DMS53 treated with DMSO at 0.1 percent for 48 hours (cell line): ENCODE measurements around the gene NEIL1.

Source experiments
- DNase-seq: peaks from one replicate; lab custom pipeline; 2025; ENCODE audit not compliant: unreplicated experiment; lab: John Stamatoyannopoulos, UW

NEIL1 gene

GRCh38 chr15:75356006-75356405 lies 9.2 kb downstream of the NEIL1 start:
- no peak for DNase-seq

DNA sequence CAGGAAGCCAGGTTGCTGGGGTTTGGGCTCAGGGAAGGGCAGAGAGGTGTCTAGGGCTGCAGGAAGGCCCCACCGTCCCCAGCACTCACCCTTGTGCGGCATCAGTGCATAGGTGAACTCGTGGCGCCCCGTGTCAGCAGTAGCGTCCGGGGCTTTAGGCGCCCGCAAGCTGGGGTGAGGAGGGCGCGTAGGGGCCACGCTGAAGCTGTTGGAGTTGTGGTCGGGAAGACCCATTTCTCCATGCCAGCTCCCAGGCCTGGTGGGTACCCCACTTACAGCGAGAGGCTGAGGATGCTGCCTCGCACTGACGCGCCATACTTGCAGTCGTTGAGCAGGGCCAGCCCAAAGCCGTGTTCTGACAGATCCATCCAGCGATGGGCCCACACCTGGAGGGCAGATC lies 9.7 kb downstream of the NEIL1 start:
- DNase-seq, result no peak

GRCh38 chr15:75357976-75358673 lies 11.3 kb downstream of the NEIL1 start:
- DNase-seq, result no peak

DNA sequence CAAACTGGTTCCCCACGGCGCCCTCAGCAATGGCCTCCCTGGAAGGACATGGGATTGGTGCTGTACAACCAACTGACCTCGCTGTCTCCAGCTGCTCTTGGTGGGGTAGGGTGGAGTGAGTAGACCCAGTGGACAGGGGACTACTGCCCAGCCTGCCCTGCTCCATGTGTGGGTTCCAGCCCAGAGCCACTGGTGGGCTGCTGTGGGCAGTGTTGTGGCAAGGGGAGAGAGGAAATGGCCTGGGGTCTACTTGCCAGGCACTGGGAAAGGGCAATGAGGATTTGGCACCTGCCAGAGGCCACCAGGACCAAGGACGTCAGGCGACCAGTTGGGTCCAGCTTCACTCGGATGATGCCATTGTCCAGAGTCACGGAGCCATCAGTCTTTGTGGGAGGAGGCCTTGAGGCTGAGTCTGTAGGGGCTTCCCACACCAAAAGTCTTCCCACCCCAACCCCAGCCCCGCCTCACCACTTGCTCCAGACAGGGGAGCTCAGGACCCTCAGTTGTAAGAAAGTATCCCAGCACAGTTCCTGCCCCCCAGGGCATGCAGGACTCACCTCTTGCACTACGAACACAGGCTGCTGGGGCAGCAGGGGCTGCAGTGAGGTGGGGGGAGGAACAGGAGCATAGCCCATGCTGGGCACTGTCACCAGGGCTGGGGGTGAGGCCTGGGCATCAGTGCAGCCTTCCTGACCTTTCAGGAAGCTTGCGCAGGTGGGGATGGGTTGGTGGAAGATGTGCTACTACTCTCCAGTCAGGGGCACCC lies 12.1 kb downstream of the NEIL1 start:
- DNase-seq, result no peak

DNA sequence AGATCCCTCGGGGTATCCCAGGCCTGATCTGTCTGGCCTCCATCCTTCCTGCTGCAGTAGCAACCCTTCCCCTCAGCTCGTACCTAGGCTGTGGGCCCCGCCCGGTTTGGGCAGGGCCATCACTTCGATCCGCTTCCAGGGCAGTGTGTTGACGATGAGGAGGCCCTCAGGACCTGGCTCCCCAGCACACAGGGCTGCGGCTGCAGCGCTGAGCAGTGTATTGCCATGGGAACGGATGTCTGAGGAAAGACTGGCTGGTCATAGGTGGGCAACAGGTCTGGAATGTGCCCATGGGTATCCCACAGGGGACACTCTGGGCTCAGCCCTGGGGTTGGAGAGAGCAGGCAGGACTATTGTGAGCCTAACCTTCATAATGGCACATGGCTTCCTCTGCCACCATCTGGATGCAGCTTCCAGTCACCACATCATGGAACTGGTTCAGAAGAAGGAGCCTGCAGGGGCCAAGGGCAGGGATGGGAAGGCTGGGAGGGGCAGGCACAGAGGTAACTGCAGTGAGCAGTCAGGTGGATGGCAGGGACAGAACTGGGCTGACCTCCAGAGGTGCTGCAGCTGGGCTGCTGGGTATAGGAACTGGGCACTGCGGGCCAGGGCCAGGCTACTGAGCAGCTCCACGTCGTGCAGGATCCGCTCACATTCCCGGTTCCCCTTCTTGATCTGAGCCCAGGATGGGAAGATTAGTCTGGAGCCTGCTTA lies 12.9 kb downstream of the NEIL1 start:
- no peak for DNase-seq

DNA sequence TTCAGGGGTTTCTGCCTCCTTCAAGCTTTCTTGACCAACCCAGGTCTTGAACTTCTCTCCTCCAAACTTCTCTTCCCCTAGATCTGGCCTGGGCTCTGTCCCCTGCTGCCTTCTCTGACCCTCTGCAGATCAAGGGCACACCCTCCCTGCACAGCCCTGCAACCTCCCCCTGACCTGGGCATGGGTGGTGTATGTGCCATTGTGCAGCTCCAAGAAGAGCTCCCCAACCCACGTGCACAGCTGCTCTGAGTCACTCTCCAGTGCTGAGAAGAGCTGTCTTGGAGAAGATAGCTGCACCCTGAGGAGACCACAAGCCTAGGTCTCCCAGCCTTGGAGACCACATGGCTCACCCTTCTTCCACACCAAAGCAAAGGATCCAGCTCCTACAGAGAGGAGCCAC lies 13.6 kb downstream of the NEIL1 start:
- no peak for DNase-seq

- DNase-seq, result no peak
Measured at GRCh38 chr15:75360856-75361255, 14.0 kb downstream of the NEIL1 start.

DNA sequence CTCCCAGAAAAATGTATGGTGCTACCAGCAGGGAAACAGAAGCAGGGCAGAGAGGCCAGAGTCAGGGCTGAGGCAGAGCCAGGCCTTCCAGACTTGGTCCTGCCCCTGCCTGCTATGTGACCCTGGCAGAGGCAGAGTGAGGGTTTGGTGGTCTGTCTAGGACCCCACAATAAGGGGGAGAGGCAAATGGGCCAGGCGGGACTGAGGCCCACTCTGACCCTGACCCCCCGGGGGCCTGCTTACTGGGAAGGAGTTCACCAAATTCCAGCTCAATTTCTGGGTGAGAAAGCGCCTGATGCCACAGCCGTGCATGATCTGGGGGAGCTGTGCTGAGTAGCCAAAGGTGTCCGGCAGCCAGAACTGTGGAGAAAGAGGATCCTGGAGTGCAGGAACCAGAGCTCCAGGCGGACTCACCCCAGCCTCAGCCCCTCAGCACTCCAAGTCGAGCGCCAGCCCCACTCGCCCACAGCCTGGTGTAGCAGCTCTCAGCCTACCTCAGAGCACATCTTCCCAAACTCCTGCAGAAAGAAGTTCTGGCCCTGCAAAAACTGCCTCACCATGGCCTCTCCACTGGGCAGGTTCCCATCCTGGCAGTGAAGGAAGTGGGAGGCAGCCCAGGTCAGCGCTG lies 14.6 kb downstream of the NEIL1 start:
- DNase-seq, result no peak

GRCh38 chr15:75361989-75362641 lies 15.3 kb downstream of the NEIL1 start:
- DNase-seq, result no peak

DNA sequence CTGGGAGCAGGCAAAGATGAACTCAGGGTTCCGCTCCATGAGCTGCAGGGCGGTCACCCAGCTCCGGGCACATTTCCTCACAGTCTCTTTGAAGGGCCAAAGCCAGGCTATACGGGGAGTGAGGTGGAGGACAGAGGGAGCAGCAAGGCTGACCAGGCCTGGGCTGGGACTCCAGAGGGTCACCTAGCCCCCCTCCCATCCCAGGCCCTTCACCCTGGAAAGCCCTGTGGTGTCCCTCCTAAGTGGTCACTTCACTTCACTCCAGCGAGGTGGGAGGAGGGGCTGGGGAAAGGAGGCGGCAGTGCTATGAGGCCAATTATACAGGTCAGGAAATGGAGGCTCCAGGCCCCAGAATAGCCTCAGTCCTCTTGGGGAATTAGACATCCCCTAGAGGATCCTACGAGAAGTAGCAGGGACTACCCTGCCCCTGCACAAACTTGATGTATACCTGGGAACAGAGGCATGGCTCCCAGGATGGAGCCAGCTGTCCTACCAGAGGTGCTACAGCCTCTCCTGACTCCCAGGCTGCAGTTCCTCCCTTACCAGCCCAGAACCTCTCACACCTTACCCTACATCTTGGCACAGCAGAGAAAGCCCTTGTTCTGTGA lies 15.9 kb downstream of the NEIL1 start:
- DNase-seq, result no peak

DNA sequence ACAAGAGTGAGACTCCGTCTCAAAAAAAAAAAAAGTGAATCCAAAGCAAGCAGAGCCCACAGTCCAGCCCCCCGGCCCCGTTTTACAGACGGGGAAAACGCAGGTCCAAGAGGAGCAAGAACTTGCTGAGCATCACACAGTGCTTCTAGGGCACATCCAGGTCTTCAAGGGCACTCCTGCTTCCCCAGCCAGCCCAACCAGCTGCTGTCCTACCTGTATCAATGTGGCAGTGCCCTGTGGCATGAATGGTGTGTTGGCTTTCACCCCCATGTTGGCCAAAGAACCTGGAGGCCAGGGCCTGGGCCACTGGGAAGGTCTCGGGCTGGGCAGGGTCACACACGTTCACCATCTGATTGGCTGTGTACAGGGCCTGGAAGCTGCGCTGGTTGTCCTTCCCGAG lies 16.9 kb downstream of the NEIL1 start:
- no peak for DNase-seq

GRCh38 chr15:75364881-75365280 lies 18.0 kb downstream of the NEIL1 start:
- DNase-seq, result no peak

DNA sequence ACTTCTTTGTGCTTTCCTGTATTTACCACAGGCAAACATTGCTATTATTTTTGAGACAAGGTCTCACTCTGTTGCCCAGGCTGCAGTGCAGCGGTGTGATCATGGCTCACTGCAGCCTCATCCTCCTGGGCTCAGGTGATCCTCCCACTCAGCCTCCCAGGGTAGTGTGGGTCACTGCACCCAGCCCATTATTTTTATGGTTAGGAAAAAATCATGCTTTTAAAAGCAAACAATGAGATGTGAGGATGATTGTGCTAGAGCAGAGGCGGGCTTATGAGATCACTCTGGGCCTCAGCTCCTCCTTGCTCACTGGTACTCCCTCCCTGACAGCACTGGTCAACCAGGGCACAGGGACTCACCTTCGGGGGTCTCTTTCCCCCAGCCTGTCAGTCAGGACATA lies 19.3 kb downstream of the NEIL1 start:
- no peak for DNase-seq

DNA sequence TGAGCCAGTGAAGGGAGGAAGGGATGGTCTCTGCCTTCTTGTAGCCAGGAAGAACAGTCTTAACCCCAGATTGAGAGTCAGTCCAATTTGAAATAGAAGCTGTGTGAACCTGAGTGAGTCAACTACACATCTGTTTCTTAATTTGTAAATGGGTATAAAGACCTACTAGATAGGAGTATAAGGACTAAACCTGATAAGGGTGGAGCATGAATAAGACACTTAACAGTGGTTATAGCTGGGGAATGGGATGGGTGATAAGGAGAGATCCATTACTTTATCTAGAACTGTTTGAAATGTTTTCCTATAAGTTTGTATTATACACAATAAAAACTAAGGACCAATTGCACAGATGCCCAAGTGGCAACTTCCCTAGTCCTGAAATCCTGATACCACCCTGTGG lies 20.2 kb downstream of the NEIL1 start:
- DNase-seq, result no peak

- no peak for DNase-seq
Measured at GRCh38 chr15:75367406-75367912, 20.6 kb downstream of the NEIL1 start.

DNA sequence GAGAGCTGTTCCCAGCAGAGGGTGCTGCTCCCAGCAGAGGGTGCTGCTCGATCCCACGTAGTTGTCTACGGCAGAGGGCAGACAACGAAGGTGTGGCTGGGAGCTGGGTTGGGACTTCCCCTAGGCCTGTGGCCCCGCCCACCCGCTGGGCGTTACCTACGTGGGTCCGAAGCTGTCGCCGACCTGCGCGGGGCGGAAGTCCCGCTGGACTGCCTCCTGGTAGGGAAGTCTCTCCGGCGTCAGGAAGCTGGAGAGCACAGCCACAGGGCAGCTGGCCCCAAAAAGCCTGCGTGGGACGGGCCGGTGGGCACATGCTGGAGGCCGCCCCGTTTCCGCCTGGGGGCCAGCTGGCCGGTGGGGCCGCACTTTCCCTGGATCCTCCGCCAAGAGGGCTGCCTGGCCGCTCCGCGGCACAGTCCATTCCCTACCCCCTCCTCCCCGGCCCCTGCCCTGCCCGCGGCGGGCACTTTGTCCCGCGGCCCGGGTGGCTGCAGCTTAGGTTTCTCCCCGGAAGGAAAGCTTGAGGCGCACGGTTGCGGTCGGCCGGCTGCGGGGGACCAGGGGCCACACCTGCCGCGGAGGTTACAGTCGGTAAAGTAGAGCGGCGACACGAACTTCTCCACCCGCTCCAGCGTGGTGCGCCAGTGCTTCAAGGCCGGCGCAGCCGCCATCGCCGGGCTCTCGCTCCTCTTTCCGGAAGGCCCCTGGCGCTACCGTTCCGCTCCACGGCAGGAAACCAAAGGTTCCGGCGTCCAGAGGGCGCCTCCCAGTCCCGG lies 21.3 kb downstream of the NEIL1 start, which contains the start of gene MAN2C1:
Gene MAN2C1 (minus strand): TSS at position 695 of the 776 bp plus-strand sequence. CDS start 24 bp downstream, at position 671.
- peak; percentile 87 for DNase-seq

GRCh38 chr15:75368689-75369239 lies 21.9 kb downstream of the NEIL1 start:
- DNase-seq, result peak; percentile 35

- no peak for DNase-seq
Measured at GRCh38 chr15:75369897-75370581, 23.2 kb downstream of the NEIL1 start.

DNA sequence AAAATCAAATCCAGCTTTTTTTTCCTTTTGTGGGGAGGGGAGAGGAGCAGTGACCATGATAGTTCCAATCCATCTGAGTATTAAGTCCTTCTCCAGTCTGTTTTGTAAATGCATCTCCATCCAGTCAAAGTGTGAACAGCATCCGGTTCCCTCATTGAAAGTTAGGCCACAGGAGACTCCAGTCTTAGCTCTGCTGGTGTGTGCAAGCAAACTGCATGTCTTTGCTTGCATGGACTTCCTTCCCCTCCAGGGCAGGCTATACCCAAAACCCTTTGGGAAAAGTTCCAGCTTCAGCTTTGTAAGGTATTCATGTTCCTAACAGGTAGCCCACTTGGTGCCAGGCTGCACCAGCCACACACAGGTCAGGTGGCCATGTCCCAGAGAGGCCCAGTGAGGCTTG lies 24.6 kb downstream of the NEIL1 start:
- DNase-seq, result no peak
